Non-pigmented ciliary epithelial cell (primary cell): Measurements from ENCODE around the gene CDK9.
"Not testable (repeated sequence)": the region's sequence is repeated elsewhere in the genome, so short reads cannot be mapped to it uniquely, and the experiment has no call there.

Experiments used
- DNase-seq: peaks from one replicate; pipeline ENCODE4 v3.0.0-alpha.2; 2010; ENCODE audit warnings: low read depth

CDK9 gene

DNA sequence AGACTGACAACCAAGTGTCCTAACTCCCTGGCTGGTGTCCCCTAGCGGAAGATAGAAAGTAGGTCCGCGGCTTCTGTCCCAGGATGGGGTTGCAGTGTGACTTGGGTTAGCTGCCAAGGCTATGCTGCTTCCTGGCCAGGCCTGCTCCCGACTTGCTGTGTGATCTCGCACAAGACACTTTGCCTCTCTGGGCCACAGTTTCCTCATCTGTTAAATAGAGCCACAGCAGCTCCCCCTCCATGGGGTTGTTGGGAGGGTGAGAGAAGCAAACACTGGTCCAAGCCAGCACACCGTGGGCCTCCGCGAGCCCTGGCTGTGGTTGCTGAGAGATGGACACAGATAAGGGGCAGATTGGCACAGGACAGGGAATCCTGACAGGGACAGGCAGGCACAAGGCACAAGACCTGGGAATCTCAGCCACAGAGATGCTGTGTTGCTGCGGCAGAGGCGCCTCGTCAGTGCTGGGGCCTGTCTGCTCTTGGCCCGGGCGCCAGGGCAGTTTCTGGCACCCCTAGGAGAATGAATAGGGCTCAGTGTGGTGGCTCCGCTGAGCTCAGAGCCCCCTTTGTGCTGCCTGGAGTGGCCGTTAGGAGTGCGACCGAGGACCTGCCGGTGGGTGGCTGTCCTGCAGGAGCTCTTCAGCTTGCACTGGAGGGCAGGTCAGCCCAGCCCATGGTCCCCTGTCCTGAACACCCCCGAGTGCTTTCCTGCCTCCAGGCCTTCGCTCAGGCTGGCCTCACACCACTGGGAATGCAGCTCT is 5.5 kb upstream of the CDK9 start:
- no peak for DNase-seq

DNA sequence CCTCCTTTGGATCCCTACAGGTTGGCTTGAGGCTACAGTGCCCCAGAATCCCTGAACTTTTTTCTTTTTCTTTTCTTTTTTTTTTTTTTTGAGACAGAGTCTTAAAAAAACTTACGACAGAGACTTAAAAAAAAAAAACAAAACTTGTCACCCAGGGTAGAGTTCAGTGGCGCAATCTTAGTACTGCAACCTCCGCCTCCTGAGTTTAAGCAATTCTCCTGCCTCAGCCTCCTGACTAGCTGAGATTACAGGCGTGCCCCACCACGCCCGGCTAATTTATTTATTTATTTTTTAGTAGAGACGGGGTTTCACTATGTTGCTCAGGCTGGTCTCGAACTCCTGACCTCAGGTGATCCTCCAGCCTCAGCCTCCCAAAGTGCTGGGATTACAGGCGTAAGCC is 4.9 kb upstream of the CDK9 start:
- DNase-seq = not testable (repeated sequence)

DNA sequence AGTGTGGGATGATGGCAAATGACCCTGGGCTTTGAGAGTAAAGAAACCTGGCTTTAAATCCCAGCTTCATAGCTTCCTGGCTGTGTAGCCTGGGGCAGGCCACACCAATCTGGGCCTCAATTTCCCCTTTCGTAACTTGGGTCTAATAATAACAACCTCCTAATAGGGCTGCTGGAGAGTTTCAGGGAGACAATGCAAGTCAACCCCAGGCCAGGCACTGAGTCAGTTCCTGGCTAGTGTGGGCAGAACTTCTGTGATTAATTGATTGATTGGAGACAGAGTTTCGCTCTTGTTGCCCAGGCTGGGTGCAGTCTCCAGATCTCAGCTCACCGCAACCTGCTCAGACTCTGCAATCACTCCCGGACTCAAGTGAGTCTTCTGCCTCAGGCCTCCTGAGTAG is 4.0 kb upstream of the CDK9 start:
- no peak for DNase-seq

- DNase-seq = no peak
Measured at GRCh38 chr9:127783111-127784008, 2.5 kb upstream of the CDK9 start.

- DNase-seq = no peak
Measured at GRCh38 chr9:127785023-127785932, 556 bp upstream of the CDK9 start.

GRCh38 chr9:127786773-127787104 is 905 bp downstream of the CDK9 start:
- DNase-seq = no peak

- no peak for DNase-seq
Measured at GRCh38 chr9:127788337-127789011, 2.6 kb downstream of the CDK9 start.

GRCh38 chr9:127789179-127789578 is 3.3 kb downstream of the CDK9 start:
- no peak for DNase-seq

- no peak for DNase-seq
Measured at GRCh38 chr9:127790094-127790855, 4.4 kb downstream of the CDK9 start.

GRCh38 chr9:127791085-127791484 is 5.3 kb downstream of the CDK9 start:
- no peak for DNase-seq

- no peak for DNase-seq
Measured at GRCh38 chr9:127792417-127793031, 6.7 kb downstream of the CDK9 start.

- no peak for DNase-seq
Measured at GRCh38 chr9:127793093-127793708, 7.4 kb downstream of the CDK9 start.

- no peak for DNase-seq
Measured at GRCh38 chr9:127794001-127794791, 8.4 kb downstream of the CDK9 start.

DNA sequence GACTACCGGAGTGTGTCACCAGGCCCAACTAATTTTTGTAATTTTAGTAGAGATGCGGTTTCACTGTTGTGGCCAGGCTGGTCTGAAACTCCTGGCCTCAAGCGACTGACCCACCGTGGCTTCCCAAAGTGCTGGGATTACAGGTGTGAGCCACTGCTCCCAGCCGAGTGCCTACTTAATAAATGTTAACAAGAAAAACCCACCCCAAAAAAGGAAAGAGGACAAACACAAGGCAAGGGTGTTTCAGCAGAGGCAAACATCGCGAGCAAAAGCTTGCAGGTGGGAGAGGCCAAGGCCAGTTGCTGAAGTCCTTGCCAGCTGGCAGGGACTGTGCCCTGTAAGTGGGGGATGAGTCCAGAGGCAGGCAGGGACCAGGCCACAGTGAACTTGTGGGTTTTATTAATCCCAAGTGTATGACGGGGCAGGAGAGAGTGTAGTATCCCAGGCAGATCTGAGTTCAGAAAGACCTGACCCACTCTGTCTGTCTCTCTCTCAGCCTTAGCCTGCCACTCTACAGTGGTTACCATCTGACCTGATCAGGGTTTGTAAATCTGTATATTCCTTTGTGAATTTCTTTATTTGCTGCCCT is 10.5 kb downstream of the CDK9 start:
- no peak for DNase-seq

DNA sequence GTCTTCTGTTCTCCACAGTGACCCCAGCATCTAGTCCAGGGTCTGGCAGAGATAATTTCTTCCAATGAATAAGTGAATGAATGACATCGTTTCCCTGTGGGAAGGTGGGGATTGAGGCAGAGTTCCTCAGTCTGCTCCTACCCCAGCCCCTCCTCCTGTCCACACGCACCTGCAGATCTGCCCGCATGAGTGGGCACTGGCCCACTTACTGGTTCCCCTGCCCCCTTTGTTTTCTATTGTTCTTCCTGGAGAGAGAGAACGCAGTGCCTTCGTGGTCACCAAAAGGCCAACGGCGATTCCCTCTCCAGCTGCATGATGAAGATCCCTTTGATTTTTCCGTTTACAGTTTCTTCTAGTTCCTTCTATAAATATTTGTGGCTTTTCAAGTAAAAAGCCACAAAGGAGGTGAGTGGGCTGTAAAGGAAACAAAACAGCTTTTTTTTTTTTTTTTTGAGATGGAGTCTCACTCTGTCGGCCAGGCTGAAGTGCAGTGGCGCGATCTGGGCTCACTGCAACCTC is 11.1 kb downstream of the CDK9 start:
- DNase-seq = no peak

GRCh38 chr9:127801955-127802575 is 16.2 kb downstream of the CDK9 start:
- no peak for DNase-seq

- DNase-seq = no peak
Measured at GRCh38 chr9:127802576-127803443, 17.0 kb downstream of the CDK9 start, which contains the start of gene FPGS. FPGS (plus strand) TSS chr9:127802882; CDS start chr9:127802925, 43 bp downstream.
